DMS153 (cell line): ENCODE results near the gene SRGAP1.

ENCODE experiments used
- DNase-seq: peaks from one replicate; lab custom pipeline; 2025; lab: John Stamatoyannopoulos, UW

SRGAP1 gene

DNA sequence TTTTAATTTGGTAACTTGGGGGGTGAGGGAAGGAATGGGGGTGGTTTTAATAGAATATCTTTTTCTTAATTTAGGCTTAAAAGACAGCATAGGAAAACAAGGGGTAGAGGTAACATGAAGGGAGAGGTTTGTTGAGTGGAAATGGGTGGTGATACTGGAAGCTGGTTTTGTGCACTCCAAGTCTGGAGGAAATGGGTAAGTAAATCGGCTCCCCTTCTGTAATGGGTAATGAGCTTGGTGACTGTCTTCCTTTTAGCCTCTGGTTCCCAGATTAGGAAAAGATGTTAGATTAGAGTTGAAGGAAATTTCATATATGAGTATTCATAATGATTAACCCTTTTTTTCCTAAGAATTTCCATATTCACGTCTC lies 122.1 kb downstream of the SRGAP1 start:
- no peak for DNase-seq

DNA sequence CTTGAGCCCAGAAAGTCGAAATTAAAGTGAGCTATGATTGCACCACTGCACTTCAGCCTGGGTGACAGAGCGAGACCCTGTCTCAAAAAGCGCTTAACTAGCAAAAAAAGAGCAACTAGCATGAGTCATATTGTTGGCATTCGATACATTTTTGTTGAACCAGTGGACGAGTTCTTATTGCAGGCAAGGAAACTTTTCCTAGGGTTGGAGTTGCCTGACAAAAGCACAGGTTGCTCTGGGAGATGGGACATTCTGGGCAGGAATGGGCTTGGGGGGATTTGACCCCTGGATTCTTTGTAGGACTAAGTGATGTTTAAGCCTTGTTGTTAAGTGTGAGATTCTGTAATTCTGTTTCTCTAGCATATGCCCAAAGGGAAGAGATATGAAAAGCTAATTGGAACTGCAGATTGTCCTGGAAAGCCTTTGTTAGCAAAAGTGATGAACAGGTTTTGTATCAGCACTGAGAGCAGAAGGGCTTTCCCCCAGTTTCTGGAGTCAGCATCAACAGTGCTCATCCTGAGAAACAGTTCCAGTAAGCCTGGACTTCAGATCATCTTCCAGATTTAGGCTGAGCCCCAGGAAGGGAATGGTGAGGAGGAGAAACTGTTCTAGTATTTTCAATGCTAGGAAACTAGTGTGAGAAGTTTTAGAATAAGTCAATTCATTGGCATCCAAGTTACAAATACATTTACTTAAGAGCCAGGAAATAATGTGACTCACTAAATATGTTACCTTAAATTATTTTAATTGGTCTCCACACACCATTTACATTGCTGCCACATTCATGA lies 123.1 kb downstream of the SRGAP1 start:
- no peak for DNase-seq

DNA sequence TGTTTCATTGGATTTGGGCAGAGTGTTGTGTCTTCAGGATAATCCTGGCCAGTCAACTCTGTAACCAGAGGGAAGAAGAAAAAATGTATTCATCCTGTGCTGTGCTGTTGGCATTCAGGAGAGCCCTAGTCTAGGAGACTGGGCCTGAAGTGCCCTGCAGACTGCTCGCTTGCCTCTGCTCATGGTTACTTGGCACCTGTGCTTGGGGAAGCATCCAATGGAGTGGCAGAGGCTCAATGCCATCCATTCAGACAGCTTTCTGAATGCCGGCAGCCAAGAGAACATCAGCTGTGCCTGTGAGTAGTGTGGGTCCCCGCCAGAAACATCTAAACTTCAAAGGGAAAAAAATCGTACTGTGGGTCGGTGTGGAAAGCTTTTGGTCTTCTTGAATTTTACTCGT lies 124.2 kb downstream of the SRGAP1 start:
- no peak for DNase-seq

DNA sequence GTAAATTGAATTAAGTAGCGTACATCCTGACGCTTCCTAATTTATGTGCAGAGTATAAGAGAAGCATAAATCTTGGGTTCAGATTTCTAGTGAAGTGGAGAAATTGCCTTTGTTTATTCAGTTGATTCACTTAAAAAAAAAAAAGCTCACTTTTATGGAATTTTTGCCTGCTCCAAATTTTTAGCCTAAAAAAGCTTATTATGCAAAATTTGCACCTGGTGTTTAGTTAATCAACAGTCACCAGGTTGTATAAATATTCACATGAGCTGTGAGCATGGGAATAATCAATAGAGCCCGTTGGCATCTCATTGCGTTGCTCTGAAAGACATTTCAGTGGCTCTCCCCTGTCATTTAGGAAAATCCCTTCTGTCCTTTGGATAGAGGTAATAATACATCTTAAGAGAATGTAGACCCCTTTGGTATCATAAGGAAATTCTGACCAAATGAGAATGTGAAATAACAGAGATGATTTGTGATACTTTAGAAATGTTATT lies 132.4 kb downstream of the SRGAP1 start:
- DNase-seq: no peak

DNA sequence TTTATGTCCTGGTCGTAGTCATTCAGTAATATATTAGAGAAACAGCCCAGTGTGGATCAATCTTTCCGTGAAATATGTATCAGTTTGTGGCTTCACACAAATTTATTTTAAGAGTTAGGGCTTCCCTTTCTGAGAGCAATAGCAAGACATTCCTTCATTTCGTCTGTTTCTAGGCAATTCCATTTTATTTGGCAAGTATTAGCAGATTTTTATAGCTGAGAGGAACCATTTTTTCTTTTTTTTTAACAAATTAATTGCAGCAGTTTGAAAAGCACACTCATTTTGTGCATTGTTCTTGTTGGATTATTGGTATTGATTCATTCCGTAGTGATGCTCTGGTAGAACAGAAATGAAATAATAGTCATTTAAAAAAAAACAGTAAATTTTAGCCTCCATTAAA lies 132.9 kb downstream of the SRGAP1 start:
- no peak for DNase-seq

DNA sequence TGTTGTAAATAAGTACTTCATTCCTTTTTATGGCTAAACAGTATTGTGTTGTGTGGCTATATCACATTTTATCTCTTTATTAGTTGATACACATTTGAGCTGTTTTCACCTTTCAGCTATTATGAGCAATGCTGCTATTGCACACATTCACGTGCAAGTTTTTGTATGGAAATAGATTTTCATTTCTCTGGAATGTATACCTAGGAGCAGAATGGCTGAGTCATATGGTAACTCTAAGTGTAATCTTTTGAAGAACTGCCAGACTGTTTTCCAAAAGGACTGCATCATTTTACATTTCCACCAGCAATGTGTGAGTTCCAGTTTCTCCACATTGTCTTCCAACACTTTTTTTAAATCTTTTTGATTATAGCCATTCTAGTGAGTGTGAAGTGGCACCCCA lies 134.0 kb downstream of the SRGAP1 start:
- no peak for DNase-seq

DNA sequence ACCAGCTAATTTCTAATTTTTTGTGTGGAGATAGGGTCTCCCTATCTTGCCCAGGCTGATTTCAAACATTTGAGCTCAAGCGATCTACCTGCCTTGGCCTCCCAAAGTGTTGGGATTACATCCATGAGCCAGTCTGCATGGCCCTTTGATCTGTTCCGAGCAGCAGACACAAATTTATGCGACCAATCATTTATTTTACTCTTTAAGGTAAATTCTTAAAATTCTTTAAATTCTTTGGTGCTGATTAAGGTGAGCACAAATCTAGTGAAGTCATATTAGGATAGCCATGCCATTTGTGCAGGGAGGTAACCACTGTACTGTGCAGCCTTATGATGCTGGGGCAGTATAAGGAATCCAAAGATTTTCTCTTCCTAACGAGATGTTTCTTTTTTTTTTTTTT lies 135.7 kb downstream of the SRGAP1 start:
- DNase-seq: no peak

DNA sequence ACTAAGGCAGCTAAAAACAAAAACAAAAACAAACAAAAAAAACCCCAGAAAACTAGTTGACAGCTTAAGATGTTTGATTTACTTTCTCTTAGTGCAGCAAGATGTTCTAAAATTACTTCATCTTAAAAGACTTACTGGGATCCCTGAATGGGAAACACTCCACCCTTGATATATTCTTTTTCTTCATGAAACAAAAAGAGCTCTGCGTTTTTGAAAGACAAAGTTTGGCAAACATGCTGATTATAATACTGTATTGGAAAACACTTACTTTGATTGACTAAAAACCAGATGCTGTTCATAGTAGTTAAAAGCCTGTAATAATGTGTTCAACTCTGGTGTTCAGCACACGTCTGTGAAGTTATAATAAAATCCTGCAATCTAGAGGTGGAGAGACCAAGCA lies 136.8 kb downstream of the SRGAP1 start:
- DNase-seq: no peak

DNA sequence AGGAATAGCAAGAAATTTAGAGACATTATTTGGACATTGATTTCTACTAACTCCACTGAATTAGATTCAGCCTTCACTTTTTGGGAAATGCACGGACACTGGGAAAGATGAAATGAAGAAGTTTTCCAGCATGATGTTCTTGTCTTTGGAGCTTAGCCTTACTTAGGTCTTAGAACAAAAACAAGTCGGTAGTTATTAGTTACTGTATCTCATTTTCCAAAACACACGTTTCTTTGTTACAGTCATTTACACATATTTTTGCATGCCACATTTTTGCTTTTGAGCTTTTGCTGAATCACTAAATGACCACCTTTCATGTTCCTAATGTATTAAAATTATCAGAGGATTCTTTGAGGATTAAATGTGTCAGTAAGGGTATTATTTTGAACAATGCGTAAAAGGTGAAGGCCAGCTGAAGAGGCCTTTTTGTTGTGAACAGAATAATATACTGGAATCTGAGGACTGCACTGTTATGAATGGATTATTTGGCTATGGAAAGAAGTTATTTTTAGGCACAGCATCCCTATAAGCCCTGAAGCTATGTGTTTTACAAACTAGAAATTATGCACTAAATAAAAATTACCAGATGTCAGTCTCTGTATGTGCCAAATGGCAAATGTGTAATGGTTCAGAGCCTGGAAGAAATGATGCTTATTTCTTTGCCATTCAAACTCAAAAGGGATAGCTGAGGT lies 138.2 kb downstream of the SRGAP1 start:
- no peak for DNase-seq

DNA sequence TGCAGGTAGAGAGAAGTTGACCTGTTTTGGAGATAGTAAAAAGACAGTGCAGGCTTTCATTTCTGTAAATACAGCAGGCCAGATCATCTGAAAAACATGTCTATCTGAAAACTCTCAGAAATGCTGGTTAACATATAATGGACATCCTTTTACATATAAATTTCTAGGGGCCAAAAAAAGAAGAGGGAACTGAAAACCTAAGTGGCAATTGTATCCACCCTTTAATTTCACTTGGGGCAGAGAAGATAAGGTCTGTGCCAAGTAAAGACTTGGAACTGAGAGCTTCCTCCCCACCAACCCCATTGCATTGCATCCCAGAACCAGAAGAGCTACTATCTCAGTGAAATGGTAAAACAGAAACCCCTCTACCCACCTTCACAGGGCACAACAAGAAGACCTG lies 141.0 kb downstream of the SRGAP1 start:
- DNase-seq: no peak

DNA sequence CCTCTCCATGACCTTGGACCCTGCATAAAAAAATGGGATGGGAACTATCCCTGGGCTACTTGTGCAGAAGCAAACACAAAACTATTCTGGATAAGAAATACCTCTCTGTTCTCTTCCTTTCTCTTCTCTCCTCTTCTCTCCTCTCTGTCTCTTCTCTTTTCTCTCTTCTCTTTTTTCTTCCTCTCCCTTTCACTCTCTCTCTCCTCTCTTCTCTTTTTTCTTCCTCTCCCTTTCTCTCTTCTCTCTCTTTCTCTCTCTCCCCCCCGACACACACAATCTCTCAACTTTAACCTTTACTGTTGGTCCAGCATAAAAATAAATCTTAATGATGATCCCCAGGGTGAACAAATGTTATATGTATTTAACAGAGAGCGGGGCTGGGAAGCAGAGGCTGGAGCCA lies 141.4 kb downstream of the SRGAP1 start:
- no peak for DNase-seq

DNA sequence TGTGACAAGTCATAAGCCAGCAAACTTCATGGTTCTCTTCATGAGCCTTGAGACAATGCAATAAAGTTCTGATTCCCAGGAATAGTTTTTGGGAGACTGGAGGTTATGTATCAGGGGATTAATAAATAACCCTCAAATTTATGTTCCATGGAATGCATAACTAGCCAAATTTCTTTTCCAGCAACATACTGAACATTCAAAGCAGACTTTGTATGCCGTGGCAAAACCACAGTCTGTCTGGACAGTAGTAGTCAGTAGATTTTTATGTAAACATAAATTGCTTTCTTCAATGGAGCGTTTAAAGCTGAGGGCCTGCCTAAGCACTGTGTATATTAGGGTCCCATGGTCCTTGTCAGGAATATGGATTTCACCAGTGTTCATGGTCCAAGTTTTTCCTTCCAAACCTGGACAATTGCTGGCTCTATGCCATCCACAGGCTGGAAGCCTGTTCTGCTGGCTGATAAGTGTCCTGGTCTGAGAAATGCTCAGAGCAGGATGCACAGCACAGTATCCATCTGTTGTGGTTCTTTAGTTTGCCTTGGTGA lies 144.9 kb downstream of the SRGAP1 start:
- DNase-seq: no peak

DNA sequence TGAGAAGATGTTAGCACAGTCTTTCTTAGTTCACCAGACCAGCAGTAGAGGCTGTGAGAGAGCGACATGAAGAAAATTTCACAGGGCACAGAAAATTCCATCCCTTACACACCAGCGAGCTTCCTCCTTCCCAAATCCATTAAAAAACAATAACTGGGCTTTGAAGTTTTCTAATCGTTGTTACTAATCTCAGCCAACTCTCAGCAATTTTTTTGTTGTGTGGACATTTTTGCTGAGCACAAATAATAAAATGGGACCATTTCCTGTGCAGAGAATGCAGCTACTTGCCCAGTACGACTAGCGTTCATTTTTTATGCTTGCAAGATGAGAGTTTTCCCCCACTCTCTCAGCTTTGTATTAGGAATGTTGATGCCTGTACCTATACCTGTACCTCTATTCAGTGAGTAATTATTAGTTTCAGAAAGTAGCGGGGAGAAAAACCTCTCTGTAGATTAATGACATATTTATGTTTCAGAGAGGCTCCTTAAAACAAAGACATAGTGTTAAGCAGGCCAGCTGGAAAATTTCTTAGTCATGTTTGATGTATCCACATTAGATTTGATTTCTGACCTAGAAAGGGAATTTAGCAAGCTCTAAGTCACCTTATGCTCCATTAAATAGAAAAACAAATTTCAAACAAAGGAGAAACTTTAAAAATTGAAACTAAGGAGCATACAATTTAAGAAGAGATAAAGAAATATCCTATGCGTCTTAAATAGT lies 146.5 kb downstream of the SRGAP1 start:
- DNase-seq: no peak

DNA sequence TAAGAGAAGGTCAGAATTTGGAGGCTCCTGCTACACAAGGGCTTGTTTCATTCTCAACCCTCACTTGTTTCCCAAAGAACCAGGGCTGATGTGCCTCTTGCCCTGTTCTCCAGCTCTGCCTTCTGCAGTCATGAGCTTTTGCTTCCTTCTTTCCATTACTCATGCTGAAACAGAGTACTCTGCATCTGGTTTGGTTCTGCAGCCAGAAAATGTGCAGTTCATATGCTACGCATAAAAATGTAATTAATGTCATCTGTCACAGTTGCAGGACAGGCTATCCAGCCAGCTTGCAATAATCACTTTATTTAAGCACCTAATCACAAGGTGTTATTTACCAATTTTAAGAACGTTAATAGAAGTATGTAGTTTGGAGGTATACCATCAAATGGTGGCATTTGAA lies 150.2 kb downstream of the SRGAP1 start:
- no peak for DNase-seq

DNA sequence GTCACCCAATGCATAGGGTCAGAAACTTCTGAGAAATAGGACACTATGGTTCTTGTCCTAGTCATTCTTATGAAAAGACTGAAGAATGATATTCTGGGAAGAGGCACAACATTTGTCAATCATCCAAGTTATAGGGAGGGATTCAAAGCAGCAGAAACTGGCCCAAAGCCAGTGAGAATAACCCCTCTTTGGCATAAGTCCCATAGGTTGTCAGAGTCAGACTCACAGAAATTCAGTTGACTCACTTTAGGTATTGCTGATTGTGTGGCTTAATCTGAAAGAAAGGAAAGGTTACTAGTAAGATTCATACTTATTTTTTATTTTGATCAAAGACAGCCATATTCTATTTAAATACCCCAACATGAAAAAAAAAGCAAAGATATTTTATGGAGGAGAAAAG lies 151.0 kb downstream of the SRGAP1 start:
- no peak for DNase-seq

DNA sequence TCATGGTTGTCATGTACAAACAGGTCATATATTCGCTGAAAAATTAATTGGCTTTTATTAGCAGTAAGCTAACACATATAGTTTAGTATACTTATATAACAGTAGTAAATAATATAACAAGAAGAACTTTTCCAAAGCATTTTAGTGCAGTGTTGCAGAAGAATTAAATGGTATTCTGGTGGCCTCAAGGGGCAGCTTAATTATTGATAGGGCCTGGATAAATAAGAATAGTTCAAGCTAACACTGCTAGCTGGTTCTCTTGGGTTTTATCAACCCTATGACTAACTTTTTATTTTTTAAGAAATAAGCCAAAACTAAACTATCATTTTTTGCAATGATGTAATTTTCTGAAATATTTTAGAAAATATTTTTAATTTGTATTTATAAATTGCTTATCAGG lies 152.1 kb downstream of the SRGAP1 start:
- DNase-seq: no peak

DNA sequence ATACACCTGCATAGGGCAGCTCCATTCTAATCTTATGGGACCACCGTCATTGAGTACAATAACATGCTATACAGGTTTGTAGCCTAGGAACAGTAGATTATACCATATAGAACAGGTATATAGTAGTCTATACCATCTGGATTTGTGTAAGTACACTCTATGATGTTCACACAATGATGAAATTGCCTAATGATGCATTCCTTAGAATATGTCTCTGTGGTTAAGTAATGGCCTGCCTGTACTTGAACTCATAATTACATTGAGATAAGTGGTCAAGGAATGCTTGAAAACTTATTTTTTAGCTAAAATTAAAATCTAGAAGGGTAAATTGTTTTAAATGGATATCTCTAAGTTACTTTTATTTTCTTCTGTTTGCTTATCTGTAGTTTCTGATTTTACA lies 152.7 kb downstream of the SRGAP1 start:
- no peak for DNase-seq

DNA sequence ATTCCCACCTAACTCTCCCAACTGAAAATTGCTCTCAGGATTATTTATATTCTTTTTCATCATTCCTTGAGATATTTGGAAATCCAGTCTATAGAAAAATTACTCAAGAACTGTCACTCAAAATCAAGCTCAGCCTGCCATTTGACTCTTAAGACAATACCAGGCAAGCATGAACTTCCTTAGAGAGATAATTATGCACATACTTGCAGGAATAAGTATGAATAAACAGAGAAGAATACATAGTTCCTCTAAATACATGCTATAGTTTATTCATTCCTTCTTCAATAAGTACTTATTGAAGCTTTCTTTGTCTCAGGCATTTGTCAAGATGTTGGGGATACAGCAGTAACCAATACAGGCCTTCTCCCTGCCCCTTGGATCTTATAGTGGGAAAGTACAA lies 154.1 kb downstream of the SRGAP1 start:
- DNase-seq: no peak

DNA sequence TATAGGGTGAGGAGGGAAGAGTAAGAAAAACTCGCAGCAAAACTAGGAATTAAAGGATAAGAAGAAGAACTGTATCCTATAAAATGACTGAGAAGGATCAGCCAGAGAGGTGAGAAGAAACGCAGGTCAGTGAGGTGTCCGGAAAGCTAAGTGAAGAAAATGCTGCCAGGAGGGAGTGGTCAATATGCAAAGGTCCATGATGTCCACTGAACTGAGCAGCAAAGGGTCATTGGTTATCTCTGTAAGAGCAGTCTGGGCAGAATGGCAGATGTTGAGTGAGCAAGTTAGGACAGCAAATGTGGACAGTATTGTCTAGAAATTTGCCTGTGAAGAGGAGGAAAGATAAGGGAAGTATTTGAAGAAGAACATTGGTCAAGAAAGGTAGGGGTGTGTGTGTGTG lies 155.4 kb downstream of the SRGAP1 start:
- DNase-seq: no peak

DNA sequence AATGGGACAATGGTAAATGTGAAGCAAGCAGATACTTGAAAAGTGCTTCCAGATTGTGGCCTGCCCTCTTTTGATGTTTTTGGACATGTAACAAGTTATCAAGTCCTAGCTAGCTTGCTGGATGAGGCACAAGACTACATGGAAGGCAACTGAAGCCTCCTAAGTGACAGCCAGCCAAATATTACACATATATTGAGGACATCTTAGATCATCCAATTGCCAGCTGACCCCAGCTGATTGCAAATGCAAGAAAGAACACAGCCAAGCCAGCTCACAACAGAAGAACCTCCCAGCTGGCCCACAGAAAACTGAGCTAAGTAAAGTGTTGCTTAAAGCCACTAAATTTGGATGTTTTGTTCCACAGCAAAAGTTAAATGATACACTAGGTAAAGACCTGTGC lies 156.9 kb downstream of the SRGAP1 start:
- no peak for DNase-seq

DNA sequence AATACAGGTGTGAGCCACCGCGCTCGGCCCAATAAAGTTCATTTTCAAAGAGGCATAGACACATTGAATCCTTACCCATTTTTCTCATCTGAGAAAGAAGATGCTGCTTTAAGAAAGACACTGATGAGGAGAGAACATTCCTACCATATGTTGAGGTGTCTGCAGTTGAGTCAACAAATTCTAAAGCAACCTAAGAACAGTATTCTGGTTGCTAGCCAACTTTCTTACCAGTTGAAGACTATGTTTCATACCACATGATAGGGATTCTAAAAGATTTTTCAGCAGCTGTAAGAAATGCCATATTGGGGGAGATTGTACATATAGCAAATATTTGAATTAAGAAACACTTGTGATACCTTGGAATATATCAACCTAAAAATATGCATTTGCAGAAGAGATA lies 160.1 kb downstream of the SRGAP1 start:
- DNase-seq: no peak

DNA sequence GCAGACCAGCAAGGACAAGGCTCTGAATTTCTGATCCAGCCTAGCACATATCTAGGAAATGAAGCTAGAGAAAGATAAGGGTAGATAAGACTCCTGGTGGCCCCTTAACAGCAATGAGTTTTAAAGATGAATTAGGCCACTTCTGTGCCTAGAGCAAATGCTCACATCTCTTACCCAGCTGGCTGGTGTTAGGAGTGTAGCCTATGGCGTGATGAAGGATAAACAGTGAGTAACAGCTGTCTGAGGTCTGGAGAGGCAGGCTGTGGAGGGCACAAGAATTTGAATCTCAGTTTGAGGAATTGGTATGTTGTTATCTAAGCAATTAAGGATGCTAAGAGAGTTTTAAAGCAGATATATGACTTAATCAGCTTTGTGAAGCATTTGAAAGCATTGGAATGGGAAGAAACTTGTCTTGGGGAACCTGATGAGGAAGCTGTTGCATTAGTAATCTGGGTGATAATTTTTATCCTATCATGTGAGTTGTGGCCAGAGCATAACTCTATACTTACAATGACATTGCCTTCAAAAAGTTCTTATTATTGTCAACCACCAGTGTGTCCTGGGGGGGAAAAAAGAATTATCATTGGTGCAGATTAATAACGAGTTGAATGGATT lies 161.8 kb downstream of the SRGAP1 start:
- no peak for DNase-seq
